ENCODE measurements around the gene R3HDM2. TPM values are rescaled to one million over a fixed set of nuclear protein-coding genes. Genes with fewer than 3 reads are reported as not detected.
"Not testable (repeated sequence)": the region's sequence is repeated elsewhere in the genome, so short reads cannot be mapped to it uniquely, and the experiment has no call there.

The R3HDM2 gene
- total RNA-seq, 1 donor from 2014 or later, result 46.5 TPM

DNA sequence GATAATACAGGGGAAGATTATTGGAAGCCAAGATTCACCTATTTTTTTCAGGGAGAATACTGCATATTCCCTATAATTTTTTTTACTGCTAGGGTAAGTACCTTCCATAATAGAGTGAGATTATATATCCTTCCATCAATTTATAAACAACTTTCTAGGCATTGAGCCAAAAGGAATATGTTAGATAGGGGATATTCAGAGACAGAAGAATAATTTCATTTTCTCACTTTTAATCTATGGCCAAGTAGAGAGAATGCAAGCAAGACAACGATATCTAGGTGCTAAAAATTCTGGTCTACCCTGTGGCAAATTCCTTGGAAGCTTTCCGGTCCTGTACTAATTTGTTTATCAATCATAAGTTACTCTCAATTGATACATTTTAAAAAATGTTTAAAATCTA is 110.2 kb downstream of the R3HDM2 start:
- Mint-ChIP-seq H3K4me3 (ENCODE audit: unreplicated experiment) (no peak overlapping the region), H3K4me1 (ENCODE audit: low read depth) (peaks cover 5% of the 10 kb centered on the region), H3K27me3 (ENCODE audit: low read depth) (no peaks in the 10 kb centered on the region), H3K9me3 (ENCODE audit: low read depth) (no peaks in the 10 kb centered on the region), H3K27ac (ENCODE audit: unreplicated experiment) (no peak overlapping the region), H3K36me3 (ENCODE audit: low read depth) (no peaks in the 10 kb centered on the region)
- DNase-seq (ENCODE audit: low spot score), result no peak
- TF ChIP-seq, protein P1, sequence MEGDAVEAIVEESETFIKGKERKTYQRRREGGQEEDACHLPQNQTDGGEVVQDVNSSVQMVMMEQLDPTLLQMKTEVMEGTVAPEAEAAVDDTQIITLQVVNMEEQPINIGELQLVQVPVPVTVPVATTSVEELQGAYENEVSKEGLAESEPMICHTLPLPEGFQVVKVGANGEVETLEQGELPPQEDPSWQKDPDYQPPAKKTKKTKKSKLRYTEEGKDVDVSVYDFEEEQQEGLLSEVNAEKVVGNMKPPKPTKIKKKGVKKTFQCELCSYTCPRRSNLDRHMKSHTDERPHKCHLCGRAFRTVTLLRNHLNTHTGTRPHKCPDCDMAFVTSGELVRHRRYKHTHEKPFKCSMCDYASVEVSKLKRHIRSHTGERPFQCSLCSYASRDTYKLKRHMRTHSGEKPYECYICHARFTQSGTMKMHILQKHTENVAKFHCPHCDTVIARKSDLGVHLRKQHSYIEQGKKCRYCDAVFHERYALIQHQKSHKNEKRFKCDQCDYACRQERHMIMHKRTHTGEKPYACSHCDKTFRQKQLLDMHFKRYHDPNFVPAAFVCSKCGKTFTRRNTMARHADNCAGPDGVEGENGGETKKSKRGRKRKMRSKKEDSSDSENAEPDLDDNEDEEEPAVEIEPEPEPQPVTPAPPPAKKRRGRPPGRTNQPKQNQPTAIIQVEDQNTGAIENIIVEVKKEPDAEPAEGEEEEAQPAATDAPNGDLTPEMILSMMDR (IDR thresholded peaks at IDR 0.05), result no peak

DNA sequence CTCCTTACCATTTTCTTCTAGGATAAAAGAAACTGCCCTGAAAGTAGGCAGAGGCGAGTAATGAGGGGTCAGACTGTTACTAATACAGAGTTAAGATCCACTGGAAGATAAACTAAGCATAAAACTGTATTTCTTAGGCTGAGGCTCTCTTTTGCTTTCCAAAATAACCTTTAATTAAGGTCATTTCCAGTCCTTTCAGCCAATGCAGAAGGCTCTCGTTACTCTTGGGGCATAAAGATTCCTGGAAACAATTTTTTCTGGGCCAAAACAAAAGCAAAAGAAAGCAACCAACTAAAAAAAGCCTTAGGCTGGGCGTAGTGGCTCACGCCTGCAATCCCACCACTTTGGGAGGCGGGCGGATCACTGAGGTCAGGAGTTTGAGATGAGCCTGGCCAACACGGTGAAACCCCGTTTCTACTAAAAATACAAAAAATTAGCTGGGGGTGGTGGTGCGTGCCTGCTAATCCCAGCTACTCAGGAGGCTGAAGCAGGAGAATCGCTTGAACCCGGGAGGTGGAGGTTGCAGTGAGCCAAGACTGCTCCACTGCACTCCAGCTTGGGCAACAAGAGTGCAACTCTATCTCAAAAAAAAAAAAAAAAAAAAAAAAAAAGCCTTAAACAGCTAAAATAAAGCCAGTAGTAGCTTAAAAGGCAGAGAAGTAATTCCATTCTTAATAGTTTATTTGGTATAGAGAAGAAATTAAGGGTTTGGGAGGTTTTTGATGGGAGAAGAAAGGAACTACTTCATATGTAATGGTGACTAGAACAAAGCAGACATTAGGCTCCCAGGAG is 111.0 kb downstream of the R3HDM2 start:
- H3K27ac Mint-ChIP-seq (ENCODE audit: unreplicated experiment), result peak overlapping the region; percentile 24
- DNase-seq (ENCODE audit: low spot score), result no peak
- H3K4me3 Mint-ChIP-seq (ENCODE audit: unreplicated experiment), result no peak overlapping the region
- no peaks in the 10 kb centered on the region for H3K36me3 Mint-ChIP-seq (ENCODE audit: low read depth)
- H3K27me3 Mint-ChIP-seq (ENCODE audit: low read depth), result no peaks in the 10 kb centered on the region
- TF ChIP-seq, protein P1 (IDR thresholded peaks at IDR 0.05), result no peak
- peaks cover 5% of the 10 kb centered on the region for H3K4me1 Mint-ChIP-seq (ENCODE audit: low read depth)
- H3K9me3 Mint-ChIP-seq (ENCODE audit: low read depth), result no peaks in the 10 kb centered on the region

DNA sequence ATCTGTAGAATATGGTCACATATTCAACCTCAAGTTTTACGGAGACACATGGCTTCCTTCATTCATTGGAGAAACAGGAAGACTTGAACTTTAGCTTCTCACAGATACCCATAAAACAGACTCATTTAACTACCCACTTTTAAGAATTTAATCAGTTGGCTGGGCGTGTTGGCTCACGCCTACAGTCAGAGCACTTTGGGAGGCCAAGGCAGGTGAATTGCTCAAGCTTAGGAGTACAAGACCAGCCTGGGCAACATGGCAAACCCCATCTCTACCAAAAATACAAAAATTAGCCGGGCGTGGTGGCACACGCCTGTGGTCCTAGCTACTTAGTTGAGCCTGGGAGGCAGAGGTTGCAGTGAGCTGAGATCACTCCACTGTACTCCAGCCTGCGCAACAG is 115.2 kb downstream of the R3HDM2 start:
- Mint-ChIP-seq H3K4me1 (ENCODE audit: low read depth) (peaks cover 8% of the 10 kb centered on the region), H3K36me3 (ENCODE audit: low read depth) (no peaks in the 10 kb centered on the region)
- TF ChIP-seq, protein P1 (IDR thresholded peaks at IDR 0.05), result no peak

DNA sequence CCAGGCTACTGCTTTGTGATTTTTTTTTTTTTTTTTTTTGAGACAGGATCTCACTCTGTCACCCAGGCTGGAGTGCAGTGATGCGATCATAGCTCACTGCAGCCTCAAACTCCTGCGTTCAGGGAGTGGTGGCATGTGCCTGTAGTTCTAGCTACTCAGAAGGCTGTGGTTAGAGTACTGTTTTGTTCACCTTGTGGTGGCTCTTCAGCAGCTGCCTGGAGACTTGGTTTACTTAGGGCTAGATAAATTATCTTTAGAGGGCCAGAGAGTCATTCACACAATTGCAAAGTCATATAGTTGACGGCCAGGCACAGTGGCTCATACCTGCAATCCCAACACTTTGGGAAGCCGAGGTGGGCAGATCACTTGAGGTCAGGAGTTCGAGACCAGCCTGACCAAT is 118.6 kb downstream of the R3HDM2 start:
- not testable (repeated sequence) for H3K27ac Mint-ChIP-seq (ENCODE audit: unreplicated experiment); H3K9me3 Mint-ChIP-seq (ENCODE audit: low read depth); H3K36me3 Mint-ChIP-seq (ENCODE audit: low read depth); DNase-seq (ENCODE audit: low spot score); H3K27me3 Mint-ChIP-seq (ENCODE audit: low read depth); H3K4me3 Mint-ChIP-seq (ENCODE audit: unreplicated experiment)
- H3K4me1 Mint-ChIP-seq (ENCODE audit: low read depth), result peaks cover 26% of the 10 kb centered on the region

More for the DNA sequence above, 115.2 kb downstream of the R3HDM2 start:
- Mint-ChIP-seq H3K27ac (ENCODE audit: unreplicated experiment) (no peak overlapping the region), H3K4me3 (ENCODE audit: unreplicated experiment) (no peak overlapping the region), H3K9me3 (ENCODE audit: low read depth) (no peaks in the 10 kb centered on the region), H3K27me3 (ENCODE audit: low read depth) (no peaks in the 10 kb centered on the region)
- DNase-seq (ENCODE audit: low spot score), result no peak

DNA sequence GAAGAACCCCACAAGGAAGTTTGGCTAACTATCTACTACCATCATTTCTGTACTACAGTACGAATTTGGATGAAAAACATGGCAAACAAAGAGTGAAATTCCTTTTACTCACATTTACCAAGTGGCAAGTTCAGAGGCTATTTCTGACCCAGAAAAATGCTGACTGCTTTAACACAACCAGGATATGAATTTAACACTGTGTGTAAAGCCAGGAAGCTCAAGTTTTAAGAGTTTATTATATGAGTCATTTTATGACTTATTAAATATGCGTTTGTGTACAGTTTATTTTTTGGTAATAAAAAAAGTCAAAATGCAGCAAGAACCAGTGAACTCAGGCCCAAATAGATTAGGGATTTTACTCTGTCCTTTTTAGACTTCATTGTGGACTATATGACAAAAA is 121.4 kb downstream of the R3HDM2 start:
- Mint-ChIP-seq H3K4me1 (ENCODE audit: low read depth) (peaks cover 26% of the 10 kb centered on the region), H3K4me3 (ENCODE audit: unreplicated experiment) (no peak overlapping the region), H3K9me3 (ENCODE audit: low read depth) (no peaks in the 10 kb centered on the region), H3K36me3 (ENCODE audit: low read depth) (peaks cover 4% of the 10 kb centered on the region), H3K27ac (ENCODE audit: unreplicated experiment) (peak overlapping the region; percentile 88), H3K27me3 (ENCODE audit: low read depth) (no peaks in the 10 kb centered on the region)
- no peak for DNase-seq (ENCODE audit: low spot score)
- TF ChIP-seq, protein P1 (IDR thresholded peaks at IDR 0.05), result no peak

Data from chondrocyte (in vitro differentiated cells).